ENCODE data around the gene TSEN34.
"Not testable (repeated sequence)": the region's sequence is repeated elsewhere in the genome, so short reads cannot be mapped to it uniquely, and the experiment has no call there.

Gene TSEN34

DNA sequence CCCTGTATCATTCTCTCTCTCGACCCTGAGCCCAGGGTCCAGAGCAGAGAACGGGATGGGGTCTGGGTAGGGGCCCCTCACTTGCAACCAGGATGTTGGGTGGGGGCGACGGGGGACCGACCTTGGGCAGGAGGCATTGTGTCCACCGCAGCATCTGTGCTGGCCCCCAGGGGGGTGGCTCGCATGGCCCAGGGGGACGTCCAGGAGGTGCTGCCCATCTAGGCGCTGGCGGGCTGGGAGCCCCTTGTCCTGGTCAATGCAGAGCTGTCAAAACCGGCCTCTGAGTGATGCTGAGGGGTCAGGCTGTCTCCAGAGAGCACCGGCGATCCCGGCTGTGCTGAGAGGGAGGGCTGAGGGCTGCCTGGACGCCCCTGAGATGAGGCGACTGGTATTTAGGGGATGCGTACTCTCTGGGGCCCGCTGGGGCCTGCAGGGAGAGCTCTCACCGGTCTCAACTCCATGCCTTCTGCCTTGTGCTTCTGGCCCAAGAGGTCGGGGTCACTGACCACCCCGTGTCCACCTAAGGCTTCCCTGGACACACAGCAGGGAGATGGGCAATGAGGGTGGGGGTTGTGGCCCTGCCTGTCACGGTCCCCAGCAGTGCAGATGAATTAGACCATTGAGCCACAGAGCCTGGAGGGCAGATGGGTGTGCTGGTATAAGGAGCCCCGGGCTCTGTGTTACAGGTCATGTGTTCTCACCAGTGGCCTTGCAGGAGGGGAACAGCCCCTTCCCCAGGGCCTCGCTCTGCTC is 18.1 kb downstream of the TSEN34 start:
- Histone ChIP-seq H4K5ac (ENCODE audit: low read length) (no peak overlapping the region), H3K18ac (ENCODE audit: low read length) (no peak overlapping the region), H3K9ac (ENCODE audit: low read length) (no peak overlapping the region), H2BK120ac (ENCODE audit: low read depth, low read length) (no peak overlapping the region), H3K27me3 (ENCODE audit: insufficient read depth, low read length, poor library complexity) (no peaks in the 10 kb centered on the region), H3K27ac (ENCODE audit: low read depth, low read length) (no peak overlapping the region), H3K4me3 (ENCODE audit: low read length) (no peak overlapping the region), H3K4me2 (ENCODE audit: low read length) (no peak overlapping the region), H2BK5ac (ENCODE audit: low read length) (no peak overlapping the region), H4K8ac (ENCODE audit: low read depth, low read length) (no peak overlapping the region), H2AK5ac (ENCODE audit: low read length) (no peak overlapping the region), H3K36me3 (ENCODE audit: control insufficient read depth, insufficient read depth, low read length) (peaks cover 27% of the 10 kb centered on the region), H3K56ac (ENCODE audit: low read length) (no peak overlapping the region), H3K79me1 (ENCODE audit: low read length) (peaks cover 19% of the 10 kb centered on the region), H2BK15ac (replicated peaks; ENCODE audit: low read depth) (no peak overlapping the region), H3K4ac (ENCODE audit: low read depth, low read length) (no peak overlapping the region), H3K23ac (ENCODE audit: low read length) (no peak overlapping the region), H3K79me2 (ENCODE audit: control insufficient read depth, insufficient read depth, low read length) (peaks cover 32% of the 10 kb centered on the region), H3K4me1 (ENCODE audit: control insufficient read depth, low read depth, low read length) (no peaks in the 10 kb centered on the region)
- peak; percentile 39 for DNase-seq
- no CpG with 5 or more reads among the region's 24 CpGs for WGBS (ENCODE audit: extremely low coverage, insufficient coverage, low lambda C conversion rate)

GRCh38 chr19:54209811-54210494 is 18.8 kb downstream of the TSEN34 start:
- WGBS (ENCODE audit: extremely low coverage, insufficient coverage, low lambda C conversion rate): no CpG with 5 or more reads among the region's 10 CpGs
- Histone ChIP-seq H3K4me1 (ENCODE audit: control insufficient read depth, low read depth, low read length) (no peaks in the 10 kb centered on the region), H3K79me1 (ENCODE audit: low read length) (peaks cover 16% of the 10 kb centered on the region), H3K23ac (ENCODE audit: low read length) (no peak overlapping the region), H4K8ac (ENCODE audit: low read depth, low read length) (no peak overlapping the region), H3K4ac (ENCODE audit: low read depth, low read length) (no peak overlapping the region), H2BK5ac (ENCODE audit: low read length) (no peak overlapping the region), H3K36me3 (ENCODE audit: control insufficient read depth, insufficient read depth, low read length) (peaks cover 25% of the 10 kb centered on the region), H3K18ac (ENCODE audit: low read length) (no peak overlapping the region), H3K4me3 (ENCODE audit: low read length) (no peak overlapping the region), H3K79me2 (ENCODE audit: control insufficient read depth, insufficient read depth, low read length) (peaks cover 25% of the 10 kb centered on the region), H4K5ac (ENCODE audit: low read length) (no peak overlapping the region), H2BK15ac (replicated peaks; ENCODE audit: low read depth) (no peak overlapping the region), H3K27me3 (ENCODE audit: insufficient read depth, low read length, poor library complexity) (no peaks in the 10 kb centered on the region), H3K56ac (ENCODE audit: low read length) (no peak overlapping the region), H3K4me2 (ENCODE audit: low read length) (no peak overlapping the region), H2AK5ac (ENCODE audit: low read length) (no peak overlapping the region), H3K9ac (ENCODE audit: low read length) (no peak overlapping the region), H2BK120ac (ENCODE audit: low read depth, low read length) (no peak overlapping the region), H3K27ac (ENCODE audit: low read depth, low read length) (no peak overlapping the region)
- peak; percentile 36 for DNase-seq

- no peak overlapping the region for H2BK5ac ChIP-seq (ENCODE audit: low read length)
- H3K36me3 ChIP-seq (ENCODE audit: control insufficient read depth, insufficient read depth, low read length): peaks cover 18% of the 10 kb centered on the region
- H3K79me1 ChIP-seq (ENCODE audit: low read length): peaks cover 11% of the 10 kb centered on the region
- no peak overlapping the region for H3K18ac ChIP-seq (ENCODE audit: low read length)
- H2BK15ac ChIP-seq (replicated peaks; ENCODE audit: low read depth): no peak overlapping the region
- no peak overlapping the region for H3K9ac ChIP-seq (ENCODE audit: low read length)
- no peaks in the 10 kb centered on the region for H3K27me3 ChIP-seq (ENCODE audit: insufficient read depth, low read length, poor library complexity)
- WGBS (ENCODE audit: extremely low coverage, insufficient coverage, low lambda C conversion rate): no CpG with 5 or more reads among the region's 12 CpGs
- H3K4me1 ChIP-seq (ENCODE audit: control insufficient read depth, low read depth, low read length): no peaks in the 10 kb centered on the region
- H4K8ac ChIP-seq (ENCODE audit: low read depth, low read length): no peak overlapping the region
- H2AK5ac ChIP-seq (ENCODE audit: low read length): no peak overlapping the region
- H3K27ac ChIP-seq (ENCODE audit: low read depth, low read length): no peak overlapping the region
- no peak overlapping the region for H2BK120ac ChIP-seq (ENCODE audit: low read depth, low read length)
- no peak overlapping the region for H3K4me3 ChIP-seq (ENCODE audit: low read length)
- H3K4ac ChIP-seq (ENCODE audit: low read depth, low read length): no peak overlapping the region
- no peak overlapping the region for H3K23ac ChIP-seq (ENCODE audit: low read length)
- no peak overlapping the region for H4K5ac ChIP-seq (ENCODE audit: low read length)
- no peak overlapping the region for H3K4me2 ChIP-seq (ENCODE audit: low read length)
- H3K56ac ChIP-seq (ENCODE audit: low read length): no peak overlapping the region
- DNase-seq: no peak
- peaks cover 13% of the 10 kb centered on the region for H3K79me2 ChIP-seq (ENCODE audit: control insufficient read depth, insufficient read depth, low read length)
These were observed 20.1 kb downstream of the TSEN34 start for GRCh38 chr19:54211235-54211634.

DNA sequence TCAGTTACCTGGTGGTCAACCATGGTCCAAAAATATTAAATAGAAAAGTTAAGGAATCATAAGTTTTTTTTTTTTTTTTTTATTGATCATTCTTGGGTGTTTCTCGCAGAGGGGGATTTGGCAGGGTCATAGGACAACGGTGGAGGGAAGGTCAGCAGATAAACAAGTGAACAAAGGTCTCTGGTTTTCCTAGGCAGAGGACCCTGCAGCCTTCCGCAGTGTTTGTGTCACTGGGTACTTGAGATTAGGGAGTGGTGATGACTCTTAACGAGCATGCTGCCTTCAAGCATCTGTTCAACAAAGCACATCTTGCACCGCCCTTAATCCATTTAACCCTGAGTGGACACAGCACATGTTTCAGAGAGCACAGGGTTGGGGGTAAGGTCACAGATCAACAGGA is 23.1 kb downstream of the TSEN34 start:
- not testable (repeated sequence) for H2BK5ac ChIP-seq (ENCODE audit: low read length); DNase-seq

DNA sequence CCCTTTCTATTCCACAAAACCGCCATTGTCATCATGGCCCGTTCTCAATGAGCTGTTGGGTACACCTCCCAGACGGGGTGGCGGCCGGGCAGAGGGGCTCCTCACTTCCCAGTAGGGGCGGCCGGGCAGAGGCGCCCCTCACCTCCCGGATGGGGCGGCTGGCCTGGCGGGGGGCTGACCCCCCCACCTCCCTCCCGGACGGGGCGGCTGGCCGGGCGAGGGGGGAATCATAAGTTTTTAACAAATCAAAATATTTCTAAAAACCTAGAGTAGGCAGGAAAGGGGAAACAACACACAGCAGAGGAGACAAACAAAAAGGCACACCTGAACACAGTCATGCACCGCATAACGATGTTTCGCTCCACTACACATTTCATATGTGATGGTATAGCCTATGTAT is 23.6 kb downstream of the TSEN34 start:
- WGBS (ENCODE audit: extremely low coverage, insufficient coverage, low lambda C conversion rate): no CpG with 5 or more reads among the region's 19 CpGs
- not testable (repeated sequence) for H3K9ac ChIP-seq (ENCODE audit: low read length); H2AK5ac ChIP-seq (ENCODE audit: low read length)

More for the DNA sequence above, 23.1 kb downstream of the TSEN34 start:
- H3K79me2 ChIP-seq (ENCODE audit: control insufficient read depth, insufficient read depth, low read length); H2BK120ac ChIP-seq (ENCODE audit: low read depth, low read length); H3K27me3 ChIP-seq (ENCODE audit: insufficient read depth, low read length, poor library complexity); H3K79me1 ChIP-seq (ENCODE audit: low read length); H4K8ac ChIP-seq (ENCODE audit: low read depth, low read length); H3K4ac ChIP-seq (ENCODE audit: low read depth, low read length); H3K23ac ChIP-seq (ENCODE audit: low read length); H3K9ac ChIP-seq (ENCODE audit: low read length); H3K18ac ChIP-seq (ENCODE audit: low read length); H3K36me3 ChIP-seq (ENCODE audit: control insufficient read depth, insufficient read depth, low read length); H3K27ac ChIP-seq (ENCODE audit: low read depth, low read length); H2AK5ac ChIP-seq (ENCODE audit: low read length); H3K56ac ChIP-seq (ENCODE audit: low read length); H4K5ac ChIP-seq (ENCODE audit: low read length); H3K4me2 ChIP-seq (ENCODE audit: low read length); H3K4me1 ChIP-seq (ENCODE audit: control insufficient read depth, low read depth, low read length); H2BK15ac ChIP-seq (replicated peaks; ENCODE audit: low read depth); H3K4me3 ChIP-seq (ENCODE audit: low read length): not testable (repeated sequence)
- no CpG with 5 or more reads among the region's 5 CpGs for WGBS (ENCODE audit: extremely low coverage, insufficient coverage, low lambda C conversion rate)

More for the DNA sequence above, 23.6 kb downstream of the TSEN34 start:
- not testable (repeated sequence) for H4K8ac ChIP-seq (ENCODE audit: low read depth, low read length); H3K18ac ChIP-seq (ENCODE audit: low read length); H3K4me3 ChIP-seq (ENCODE audit: low read length); H3K4me1 ChIP-seq (ENCODE audit: control insufficient read depth, low read depth, low read length); H2BK5ac ChIP-seq (ENCODE audit: low read length); H3K27ac ChIP-seq (ENCODE audit: low read depth, low read length); H3K27me3 ChIP-seq (ENCODE audit: insufficient read depth, low read length, poor library complexity); H3K56ac ChIP-seq (ENCODE audit: low read length); H2BK15ac ChIP-seq (replicated peaks; ENCODE audit: low read depth); DNase-seq; H3K79me2 ChIP-seq (ENCODE audit: control insufficient read depth, insufficient read depth, low read length); H3K36me3 ChIP-seq (ENCODE audit: control insufficient read depth, insufficient read depth, low read length); H3K79me1 ChIP-seq (ENCODE audit: low read length); H2BK120ac ChIP-seq (ENCODE audit: low read depth, low read length); H3K23ac ChIP-seq (ENCODE audit: low read length); H3K4ac ChIP-seq (ENCODE audit: low read depth, low read length); H3K4me2 ChIP-seq (ENCODE audit: low read length); H4K5ac ChIP-seq (ENCODE audit: low read length)
